ENCODE data around the gene PAPSS1. TPM values are rescaled to one million over a fixed set of nuclear protein-coding genes. Genes with fewer than 3 reads are reported as not detected.

Gene PAPSS1
- total RNA-seq, 1 experiment from 2014 or later, result 83.6 TPM

- no peaks in the 10 kb centered on the region for H3K9me3 Mint-ChIP-seq
- no peak overlapping the region; a peak in 1 of 7 replicates for H3K27ac Mint-ChIP-seq
- Histone ChIP-seq H2BK20ac (ENCODE audit: low read depth, low read length, poor library complexity, severe bottlenecking) (no peak overlapping the region), H2BK15ac (ENCODE audit: low read depth, low read length) (no peak overlapping the region), H3K4me1 (ENCODE audit: insufficient read depth, low read length) (peaks cover 2% of the 10 kb centered on the region; the same call in 1 of the 2 replicates), H4K20me1 (ENCODE audit: control insufficient read depth, insufficient read depth, insufficient read length) (no peaks in the 10 kb centered on the region), H3K56ac (ENCODE audit: insufficient read length, low read depth, low read length) (no peak overlapping the region), H3K79me1 (ENCODE audit: insufficient read depth, low read depth, low read length, poor library complexity, severe bottlenecking) (no peaks in the 10 kb centered on the region), H3K23ac (ENCODE audit: insufficient read length, low read depth, low read length) (no peak overlapping the region), H3K4me2 (ENCODE audit: insufficient read depth, insufficient read length, low read length) (no peak overlapping the region), H4K8ac (replicated peaks; ENCODE audit: insufficient read length, low read depth, low read length) (no peak overlapping the region), H3K18ac (ENCODE audit: insufficient read length, low read depth, low read length) (no peak overlapping the region), H3K23me2 (ENCODE audit: insufficient read length, low read depth, low read length, poor library complexity, severe bottlenecking) (no peaks in the 10 kb centered on the region), H4K91ac (ENCODE audit: insufficient read length, low read depth, low read length) (no peak overlapping the region), H2BK12ac (ENCODE audit: insufficient read length, low read depth, low read length) (no peak overlapping the region), H3K79me2 (ENCODE audit: insufficient read depth, low read length) (no peaks in the 10 kb centered on the region), H3K9me3 (ENCODE audit: control insufficient read depth, low read depth, low read length) (no peaks in the 10 kb centered on the region), H3K27ac (ENCODE audit: insufficient read length, low read depth, low read length) (no peak overlapping the region), H3K9ac (ENCODE audit: extremely low read depth, insufficient read length, low read length) (no peak overlapping the region), H3K14ac (ENCODE audit: insufficient read depth, low read length) (no peak overlapping the region), H2BK120ac (ENCODE audit: low read depth, low read length, poor library complexity, severe bottlenecking) (no peak overlapping the region), H3K27me3 (ENCODE audit: insufficient read depth, low read length) (no peaks in the 10 kb centered on the region), H2BK5ac (ENCODE audit: insufficient read length, low read length) (no peak overlapping the region), H4K5ac (ENCODE audit: insufficient read length, low read depth, low read length) (no peak overlapping the region), H2AFZ (ENCODE audit: low read length) (no peak overlapping the region), H2AK5ac (ENCODE audit: insufficient read length, low read length) (no peak overlapping the region), H3T11ph (ENCODE audit: low read length) (no peak overlapping the region), H3K4ac (ENCODE audit: low read depth, low read length) (no peak overlapping the region)
- no CpG with 5 or more reads among the region's 1 CpG for WGBS (ENCODE audit: extremely low coverage, insufficient read length, low lambda C conversion rate)
- no peaks in the 10 kb centered on the region for H3K27me3 Mint-ChIP-seq (ENCODE audit: low read depth)
- no peak for DNase-seq
- no peak overlapping the region for H3K4me3 Mint-ChIP-seq
- peaks cover 8 to 13% of the 10 kb centered on the region in 2 experiments; a peak in 3 of 4 replicates for H3K4me1 Mint-ChIP-seq
- H3K36me3 Mint-ChIP-seq (ENCODE audit: insufficient read depth in 1 of 3, low read depth in 3 of 3), result peaks cover 4 to 8% (median 5%) of the 10 kb centered on the region in 3 experiments; a peak in 4 of 7 replicates
- TF ChIP-seq CTCF (conservative IDR thresholded peaks at IDR 0.05), result peak; percentile 49; the same call in 2 of the 3 replicates
These were observed 53.9 kb downstream of the PAPSS1 start for GRCh38 chr4:107666134-107666533.

All from H9 (cell line).